Measurements from ENCODE around the gene TM4SF18.

TM4SF18 gene

GRCh38 chr3:149325581-149325980, 7.9 kb downstream of the TM4SF18 start:
- no peak for DNase-seq

- DNase-seq: no peak
These were observed 9.1 kb downstream of the TM4SF18 start for GRCh38 chr3:149324332-149324731.

DNA sequence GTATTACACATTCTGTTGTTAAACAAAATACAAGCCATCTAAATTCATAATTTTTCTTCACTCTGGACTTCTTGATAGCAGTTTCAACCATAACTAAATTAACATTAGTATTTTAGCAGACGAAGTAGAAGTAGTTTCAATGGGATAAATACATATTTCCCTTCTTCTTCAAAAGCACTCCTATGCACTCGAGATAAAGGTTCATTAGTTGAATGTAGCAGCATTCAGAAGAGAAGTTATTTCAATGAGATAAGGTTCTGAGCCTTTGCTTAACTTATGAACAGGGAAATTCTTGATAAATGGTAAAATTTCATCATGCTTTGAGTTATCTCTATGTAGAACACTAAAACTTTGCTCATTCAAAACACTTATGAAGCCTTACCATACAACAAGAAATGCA, 11.8 kb downstream of the TM4SF18 start:
- no peak for DNase-seq

DNA sequence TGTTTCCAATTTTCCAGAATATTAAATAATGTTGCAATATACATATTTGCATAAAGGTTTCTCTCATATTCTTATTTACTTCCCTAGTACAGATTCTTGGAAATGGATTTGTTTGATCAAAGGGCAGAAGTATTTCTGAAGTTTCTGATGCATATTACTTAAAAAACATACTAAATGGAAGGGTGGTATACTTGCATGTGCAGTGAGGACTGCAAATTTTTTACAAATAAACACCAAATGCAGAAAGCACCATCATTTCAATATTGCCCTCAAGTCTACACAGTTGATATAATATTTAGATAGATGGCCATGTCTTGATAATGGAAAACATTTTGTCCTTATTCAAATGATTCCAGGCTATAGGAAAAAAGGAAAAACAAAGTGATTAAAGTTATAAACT, 12.3 kb downstream of the TM4SF18 start:
- DNase-seq: no peak

DNA sequence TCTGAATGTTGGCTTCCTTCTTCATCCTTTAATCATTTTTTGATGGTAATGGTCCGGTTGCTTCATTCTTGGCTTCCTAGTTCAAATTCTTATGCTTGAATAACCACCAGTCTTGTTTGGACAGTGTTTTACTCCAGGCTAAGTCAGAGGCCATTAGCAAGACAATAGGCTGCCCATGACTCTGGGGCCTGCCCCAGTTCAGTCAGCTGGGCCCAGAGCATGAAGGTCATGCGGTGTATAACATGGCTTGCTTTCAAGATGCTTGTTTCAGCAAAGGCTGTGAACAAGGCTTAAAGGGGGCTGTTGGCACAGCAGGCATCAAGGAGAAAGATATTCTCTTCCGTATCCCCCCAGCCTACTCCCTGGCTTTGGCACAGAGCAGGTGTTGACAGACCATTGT, 13.7 kb downstream of the TM4SF18 start:
- DNase-seq: no peak

GRCh38 chr3:149317072-149317471, 16.4 kb downstream of the TM4SF18 start:
- DNase-seq: no peak

- no peak for DNase-seq
These were observed 17.0 kb downstream of the TM4SF18 start for GRCh38 chr3:149316437-149316836.

GRCh38 chr3:149315694-149316093, 17.7 kb downstream of the TM4SF18 start:
- no peak for DNase-seq

DNA sequence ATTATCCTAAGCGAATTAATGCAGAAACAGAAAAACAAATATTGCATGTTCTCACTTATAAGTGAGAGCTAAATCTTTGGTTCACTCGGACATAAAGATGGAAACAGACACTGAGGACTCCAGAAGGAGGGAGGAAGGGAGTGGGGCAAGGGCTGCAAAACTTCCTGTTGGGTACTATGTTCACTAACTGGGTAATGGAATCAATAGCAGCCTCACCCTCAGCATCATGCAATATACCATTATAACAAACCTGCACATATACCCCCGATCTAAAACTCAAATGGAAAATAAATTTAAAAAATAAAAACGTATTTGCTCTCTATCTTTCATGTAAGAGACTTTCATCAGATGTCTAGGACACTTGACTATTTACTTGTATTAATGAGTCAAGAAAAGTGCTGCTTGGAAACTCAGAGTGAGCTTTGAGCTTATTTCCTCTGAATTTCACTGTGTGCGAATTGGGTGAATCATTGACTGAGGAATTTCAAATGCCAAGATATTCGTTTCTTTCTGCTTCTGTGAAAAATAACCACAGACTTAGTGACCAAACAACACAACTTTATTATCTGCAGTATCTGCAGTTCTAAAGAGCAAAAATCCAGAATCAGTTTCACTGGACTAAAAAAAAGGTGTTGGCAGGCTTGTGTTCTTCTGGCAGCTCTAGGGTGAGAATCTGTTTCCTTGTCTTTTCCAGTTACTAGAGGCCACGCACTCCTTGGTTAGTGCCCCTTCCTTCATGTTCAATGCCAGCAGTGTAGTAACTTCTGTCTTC, 18.4 kb downstream of the TM4SF18 start:
- no peak for DNase-seq

GRCh38 chr3:149313542-149313941, 19.9 kb downstream of the TM4SF18 start:
- no peak for DNase-seq

DNA sequence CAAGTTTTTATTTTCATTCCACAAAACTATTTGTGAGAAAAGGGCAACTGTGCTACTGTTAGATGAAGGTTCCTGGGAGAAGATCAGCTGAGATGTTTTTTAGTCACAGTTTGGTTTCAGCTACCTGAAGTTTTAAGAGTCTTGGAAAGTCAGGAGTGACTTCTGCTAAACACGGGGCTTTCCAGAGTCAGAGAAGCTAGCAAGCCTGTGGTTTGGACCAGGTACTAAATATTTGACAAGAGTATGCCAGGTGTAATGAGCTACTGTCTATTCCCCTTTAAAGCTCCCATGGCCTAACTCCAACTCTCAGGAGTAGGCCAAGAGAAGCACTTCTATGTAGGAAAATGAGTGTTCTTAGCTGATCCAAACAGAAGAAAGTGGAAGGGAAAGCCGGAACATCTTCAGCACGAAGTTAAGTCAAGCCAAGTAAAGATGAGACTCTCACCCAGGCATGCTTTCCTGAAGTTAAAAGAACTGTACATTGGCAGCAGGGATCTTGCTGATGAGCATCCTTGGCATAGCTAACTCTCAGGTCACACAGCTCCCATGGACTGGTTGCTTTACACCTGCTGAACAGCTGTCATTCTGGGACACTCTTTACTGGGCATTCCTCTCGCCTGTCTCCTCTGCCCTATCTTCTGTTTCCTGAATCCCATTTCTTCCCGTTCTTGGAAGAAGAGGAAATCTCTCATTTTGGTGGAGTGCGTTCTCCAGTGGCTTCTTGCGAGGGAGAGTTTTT, 22.5 kb downstream of the TM4SF18 start:
- no peak for DNase-seq

DNA sequence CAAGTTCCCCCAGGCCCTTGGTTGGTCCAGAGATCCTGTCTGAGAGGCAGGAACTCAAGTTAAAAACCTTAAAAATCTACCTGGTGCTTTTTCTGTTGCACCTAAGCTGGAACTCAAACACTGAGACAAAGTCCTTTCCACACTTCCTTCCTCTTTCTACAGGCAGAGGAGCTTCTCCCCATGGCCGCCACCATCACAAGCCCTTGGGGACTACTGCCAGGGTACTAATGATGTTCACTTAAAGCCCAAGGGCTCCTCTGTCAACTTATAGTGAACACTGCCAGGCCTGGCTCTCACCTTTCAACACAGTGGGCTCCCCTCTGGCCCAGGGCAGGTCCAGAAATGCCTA, 26.0 kb downstream of the TM4SF18 start:
- no peak for DNase-seq

GRCh38 chr3:149306751-149307434, 26.5 kb downstream of the TM4SF18 start:
- DNase-seq: no peak

GRCh38 chr3:149305376-149305775, 28.1 kb downstream of the TM4SF18 start:
- DNase-seq: no peak

GRCh38 chr3:149299938-149300801, 33.3 kb downstream of the TM4SF18 start:
- DNase-seq: no peak

DNA sequence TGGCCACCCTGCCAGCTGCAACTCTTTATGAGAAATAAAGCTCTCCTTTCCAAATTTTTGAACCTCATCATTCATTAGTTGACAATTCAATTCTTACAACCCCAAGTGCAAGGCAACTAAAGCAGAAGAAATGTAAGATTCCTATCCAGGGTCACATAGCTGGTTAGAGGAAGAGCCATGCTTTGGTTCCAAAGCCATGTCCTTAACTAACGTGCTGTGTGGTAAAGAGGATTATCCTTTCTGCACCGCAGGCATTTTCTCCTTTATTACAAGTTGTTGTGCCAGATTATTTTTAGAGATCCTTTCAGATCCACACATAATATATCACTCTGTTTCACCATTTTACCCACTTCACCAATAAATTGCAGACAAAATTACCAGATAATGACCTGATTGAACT, 36.5 kb downstream of the TM4SF18 start:
- DNase-seq: no peak

DNA sequence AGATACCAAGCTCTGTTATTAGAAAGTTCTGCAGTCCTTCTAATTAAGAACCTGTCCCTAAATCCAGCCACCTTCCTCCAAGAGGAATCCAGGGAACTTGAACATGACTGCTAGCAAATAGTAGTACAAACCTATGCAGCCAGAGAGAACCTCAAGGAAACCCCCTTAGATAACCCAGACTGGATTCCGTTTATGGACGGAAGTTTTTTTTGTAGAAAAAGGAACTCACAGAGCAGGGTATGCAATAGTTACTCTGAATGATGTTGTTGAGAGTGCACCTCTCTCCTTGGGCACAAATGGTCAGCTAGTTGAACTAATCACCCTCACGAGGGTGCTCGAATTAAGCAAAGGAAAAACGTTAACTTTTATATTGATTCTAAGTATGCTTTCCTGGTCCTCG, 40.8 kb downstream of the TM4SF18 start:
- no peak for DNase-seq

DNA sequence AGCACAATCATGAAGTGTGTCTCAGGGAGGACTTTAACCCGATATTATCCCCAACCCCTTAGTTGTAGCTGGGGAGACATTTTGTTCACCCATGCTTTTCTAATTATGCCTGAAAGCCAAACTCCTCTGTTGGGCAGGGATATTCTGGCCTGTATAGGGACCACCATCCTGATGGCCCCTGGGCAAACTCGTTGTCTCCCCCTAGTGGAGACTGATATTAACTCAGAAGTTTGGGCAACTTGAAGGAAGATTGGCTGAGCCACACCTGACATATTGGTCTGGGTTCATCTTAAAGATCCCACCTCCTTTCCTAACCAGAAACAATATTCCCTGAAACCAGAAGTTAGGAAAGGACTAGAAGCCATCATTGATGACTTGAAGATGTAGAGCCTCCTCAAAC, 42.3 kb downstream of the TM4SF18 start:
- DNase-seq: peak in 1 of 2 donors; percentile 30

GRCh38 chr3:149288655-149289054, 44.8 kb downstream of the TM4SF18 start:
- no peak for DNase-seq

GRCh38 chr3:149284034-149284433, 49.4 kb downstream of the TM4SF18 start:
- DNase-seq: no peak

- no peak for DNase-seq
These were observed 50.0 kb downstream of the TM4SF18 start for GRCh38 chr3:149283401-149283800.

DNA sequence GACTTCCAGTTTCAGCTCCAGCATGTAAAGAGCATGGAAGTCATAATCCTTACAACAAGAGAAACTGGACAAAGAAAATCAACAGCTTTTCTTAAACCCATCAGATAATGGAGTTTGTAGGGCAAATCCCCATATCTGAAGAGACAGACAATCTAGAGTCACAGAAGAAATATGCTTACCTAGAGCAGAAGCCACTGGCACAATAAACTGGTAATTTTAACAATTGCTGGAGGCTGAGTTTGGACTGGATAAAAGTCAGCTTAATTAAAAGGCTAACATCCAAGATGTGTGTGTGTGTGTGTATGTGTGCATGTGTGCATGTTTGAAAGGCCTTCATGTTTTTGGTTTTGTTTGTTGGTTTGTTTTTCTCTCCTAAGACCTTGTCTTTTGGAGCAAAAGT, 50.6 kb downstream of the TM4SF18 start:
- DNase-seq: no peak

- no peak for DNase-seq
These were observed 51.1 kb downstream of the TM4SF18 start for GRCh38 chr3:149282322-149282721.

Data from CD4-positive, alpha-beta T cell treated with Interferon alpha-2 for 1 hour (primary cell).